Upper lobe of left lung (tissue), 4 donors: ENCODE results near the gene AMBP.

Experiments used
- POLR2A ChIP-seq, 4 donors: fragments of 450-650 bp; IDR thresholded peaks; one replicate each; pipeline ENCODE4 v1.5.1; 2016 to 2017; ENCODE audit warnings: antibody characterized with exemption in 4 of 4, mild to moderate bottlenecking in 2 of 4
- TF ChIP-seq, protein P1 (sequence below), 6 experiments: fragments of 450-650 bp in 4 of 6; fragments of 200-600 bp in 2 of 6; sonication (generic) in 2 of 6; IDR thresholded peaks; one replicate each; pipeline ENCODE4 v1.5.1; 2016 to 2019; ENCODE audit warnings: antibody characterized with exemption in 6 of 6

DNA sequence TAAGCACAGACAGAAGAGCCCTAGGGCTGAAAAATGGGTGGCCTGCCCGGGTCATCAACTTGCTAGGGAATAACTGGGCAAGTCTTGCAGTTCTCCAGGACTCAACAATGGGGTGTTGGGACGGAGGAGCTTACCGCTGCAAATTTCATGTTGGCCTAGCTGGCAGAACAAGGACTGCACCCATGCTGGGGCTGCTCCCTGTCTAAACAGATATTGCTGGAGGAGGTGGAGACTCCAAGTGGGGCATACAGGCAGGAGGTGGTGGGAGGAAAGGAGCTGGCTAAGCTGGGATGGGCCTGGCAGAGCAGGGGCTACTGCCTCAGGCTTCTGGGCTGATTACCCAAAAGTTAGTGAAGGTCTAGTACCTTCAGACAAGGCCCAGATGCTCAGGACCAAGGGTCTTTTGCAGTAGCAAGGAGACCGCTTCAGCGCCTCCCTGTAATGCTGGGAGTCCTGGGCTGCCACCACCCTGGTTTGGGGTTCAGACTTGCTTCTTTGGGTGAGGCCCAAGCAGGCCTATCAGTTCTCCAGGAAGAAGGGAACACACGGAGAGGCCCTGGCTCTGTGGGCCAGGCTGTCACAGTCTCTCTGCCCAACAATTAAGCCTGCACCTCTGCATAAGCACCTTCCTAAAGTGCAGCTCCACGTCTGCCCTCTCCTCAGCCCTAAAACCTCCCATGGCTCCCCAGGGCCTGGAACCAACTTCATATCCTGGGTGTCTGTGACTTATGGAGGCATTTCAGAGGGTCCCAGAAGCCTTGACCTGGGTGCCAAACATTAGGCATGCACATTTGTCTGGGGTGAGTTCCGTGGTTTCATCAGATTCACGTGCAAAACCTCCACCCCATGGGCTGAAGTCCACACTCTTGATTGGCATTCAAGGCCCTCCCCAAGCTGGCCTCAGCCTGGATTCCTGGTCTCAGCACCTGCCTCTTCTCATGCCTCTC, 45.2 kb upstream of the AMBP start:
- TF ChIP-seq, protein P1, sequence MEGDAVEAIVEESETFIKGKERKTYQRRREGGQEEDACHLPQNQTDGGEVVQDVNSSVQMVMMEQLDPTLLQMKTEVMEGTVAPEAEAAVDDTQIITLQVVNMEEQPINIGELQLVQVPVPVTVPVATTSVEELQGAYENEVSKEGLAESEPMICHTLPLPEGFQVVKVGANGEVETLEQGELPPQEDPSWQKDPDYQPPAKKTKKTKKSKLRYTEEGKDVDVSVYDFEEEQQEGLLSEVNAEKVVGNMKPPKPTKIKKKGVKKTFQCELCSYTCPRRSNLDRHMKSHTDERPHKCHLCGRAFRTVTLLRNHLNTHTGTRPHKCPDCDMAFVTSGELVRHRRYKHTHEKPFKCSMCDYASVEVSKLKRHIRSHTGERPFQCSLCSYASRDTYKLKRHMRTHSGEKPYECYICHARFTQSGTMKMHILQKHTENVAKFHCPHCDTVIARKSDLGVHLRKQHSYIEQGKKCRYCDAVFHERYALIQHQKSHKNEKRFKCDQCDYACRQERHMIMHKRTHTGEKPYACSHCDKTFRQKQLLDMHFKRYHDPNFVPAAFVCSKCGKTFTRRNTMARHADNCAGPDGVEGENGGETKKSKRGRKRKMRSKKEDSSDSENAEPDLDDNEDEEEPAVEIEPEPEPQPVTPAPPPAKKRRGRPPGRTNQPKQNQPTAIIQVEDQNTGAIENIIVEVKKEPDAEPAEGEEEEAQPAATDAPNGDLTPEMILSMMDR (IDR thresholded peaks at IDR 0.05) = no peak
- no peak for TF ChIP-seq POLR2A (IDR thresholded peaks at IDR 0.05)
